PC-9 (cell line): ENCODE data around the gene SLC9C1.

Source experiments
- CTCF ChIP-seq: fragments of 200-600 bp; sonication (generic); conservative IDR thresholded peaks from 2 replicates; pipeline ENCODE4 v1.6.1; 2017; ENCODE audit warnings: mixed run types, antibody characterized with exemption, mild to moderate bottlenecking, moderate library complexity
- EZH2 ChIP-seq: fragments of 200-600 bp; sonication (generic); IDR thresholded peaks from 2 replicates; pipeline ENCODE4 v1.8.0; 2017; ENCODE audit warnings: antibody characterized with exemption, low read depth

GRCh38 chr3:112333002-112333380, 39.0 kb upstream of the SLC9C1 start, which contains the start of gene CD200:
- no peak for TF ChIP-seq CTCF
- TF ChIP-seq EZH2 = no peak
